ENCODE results near the gene ACAD11. TPM values are rescaled to one million over a fixed set of nuclear protein-coding genes. Genes with fewer than 3 reads are reported as not detected.
"Not testable (repeated sequence)": the region's sequence is repeated elsewhere in the genome, so short reads cannot be mapped to it uniquely, and the experiment has no call there.

Gene ACAD11
- total RNA-seq, 1 experiment from 2014 or later, result 20.3 TPM

- TF ChIP-seq, protein P1, sequence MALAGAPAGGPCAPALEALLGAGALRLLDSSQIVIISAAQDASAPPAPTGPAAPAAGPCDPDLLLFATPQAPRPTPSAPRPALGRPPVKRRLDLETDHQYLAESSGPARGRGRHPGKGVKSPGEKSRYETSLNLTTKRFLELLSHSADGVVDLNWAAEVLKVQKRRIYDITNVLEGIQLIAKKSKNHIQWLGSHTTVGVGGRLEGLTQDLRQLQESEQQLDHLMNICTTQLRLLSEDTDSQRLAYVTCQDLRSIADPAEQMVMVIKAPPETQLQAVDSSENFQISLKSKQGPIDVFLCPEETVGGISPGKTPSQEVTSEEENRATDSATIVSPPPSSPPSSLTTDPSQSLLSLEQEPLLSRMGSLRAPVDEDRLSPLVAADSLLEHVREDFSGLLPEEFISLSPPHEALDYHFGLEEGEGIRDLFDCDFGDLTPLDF (CRISPR knock-in tag; IDR thresholded peaks at IDR 0.05), result no peak
- TF ChIP-seq TEAD4 (CRISPR knock-in tag; IDR thresholded peaks at IDR 0.05) (no peak), ZNF396 (CRISPR knock-in tag; IDR thresholded peaks at IDR 0.05; ENCODE audit: borderline replicate concordance) (no peak), ZNF671 (CRISPR knock-in tag; IDR thresholded peaks at IDR 0.05) (no peak), EMX1 (CRISPR knock-in tag; IDR thresholded peaks at IDR 0.05) (no peak), NFE2L1 (CRISPR knock-in tag; IDR thresholded peaks at IDR 0.05) (no peak)
Measured at GRCh38 chr3:132616780-132617179, 42.8 kb downstream of the ACAD11 start (continued).

DNA sequence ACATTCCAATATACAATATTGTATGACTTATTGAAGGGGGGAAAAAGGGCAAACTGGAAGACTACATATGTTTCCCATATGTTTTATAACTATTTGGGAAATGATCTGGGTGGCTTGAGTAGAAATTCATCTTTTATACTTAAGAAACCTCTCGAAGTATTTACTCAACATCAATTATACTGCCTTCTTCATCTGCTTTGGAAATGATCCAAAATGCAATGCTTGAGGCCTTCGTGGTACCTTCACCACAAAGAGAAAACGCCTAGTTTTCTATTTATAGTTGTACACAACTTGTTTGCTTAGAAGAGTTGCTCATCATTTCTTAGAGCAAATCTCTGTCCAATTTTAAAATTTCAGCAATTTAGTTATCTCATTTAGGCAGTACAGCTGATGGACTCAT is 43.7 kb downstream of the ACAD11 start:
- CTCF ChIA-PET, result no interaction called here
- H3K27ac Mint-ChIP-seq, result no peak overlapping the region
- H3K4me1 Mint-ChIP-seq, result no peaks in the 10 kb centered on the region
- peaks cover 12% of the 10 kb centered on the region for H3K9me3 Mint-ChIP-seq
- no peak for TF ChIP-seq SMAD3 (CRISPR knock-in tag; IDR thresholded peaks at IDR 0.05; ENCODE audit: borderline replicate concordance)
- TF ChIP-seq ZBTB43 (CRISPR knock-in tag; IDR thresholded peaks at IDR 0.05), result no peak
- no peak for TF ChIP-seq JUN (CRISPR knock-in tag; IDR thresholded peaks at IDR 0.05)
- TF ChIP-seq, protein P2, sequence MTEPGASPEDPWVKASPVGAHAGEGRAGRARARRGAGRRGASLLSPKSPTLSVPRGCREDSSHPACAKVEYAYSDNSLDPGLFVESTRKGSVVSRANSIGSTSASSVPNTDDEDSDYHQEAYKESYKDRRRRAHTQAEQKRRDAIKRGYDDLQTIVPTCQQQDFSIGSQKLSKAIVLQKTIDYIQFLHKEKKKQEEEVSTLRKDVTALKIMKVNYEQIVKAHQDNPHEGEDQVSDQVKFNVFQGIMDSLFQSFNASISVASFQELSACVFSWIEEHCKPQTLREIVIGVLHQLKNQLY (CRISPR knock-in tag; IDR thresholded peaks at IDR 0.05), result no peak
- no peak for TF ChIP-seq NFE2L1 (CRISPR knock-in tag; IDR thresholded peaks at IDR 0.05)
- no peak for TF ChIP-seq GRHL2 (CRISPR knock-in tag; IDR thresholded peaks at IDR 0.05; ENCODE audit: insufficient replicate concordance, severe bottlenecking)
- TF ChIP-seq HMGXB4 (CRISPR knock-in tag; IDR thresholded peaks at IDR 0.05), result no peak
- no peak for DNase-seq (ENCODE audit: low spot score)
- no peaks in the 10 kb centered on the region for H3K27me3 Mint-ChIP-seq (ENCODE audit: low read depth)
- POLR2A ChIA-PET, result no interaction called here
- no peak overlapping the region for H3K4me3 Mint-ChIP-seq
- no peak for ATAC-seq
- peaks cover 19% of the 10 kb centered on the region for H3K36me3 Mint-ChIP-seq

GRCh38 chr3:132615301-132615700 is 44.3 kb downstream of the ACAD11 start:
- ATAC-seq, CTCF ChIA-PET, POLR2A ChIA-PET: not testable (repeated sequence)

GRCh38 chr3:132606620-132607019 is 53.0 kb downstream of the ACAD11 start:
- CTCF ChIA-PET; H3K27me3 Mint-ChIP-seq (ENCODE audit: low read depth); H3K4me3 Mint-ChIP-seq; POLR2A ChIA-PET: not testable (repeated sequence)
- peak overlapping the region; percentile 50; the same call in 1 of the 2 replicates for H3K27ac Mint-ChIP-seq
- peaks cover 18% of the 10 kb centered on the region for H3K4me1 Mint-ChIP-seq
- ATAC-seq, result peak; percentile 78
- H3K9me3 Mint-ChIP-seq, result peaks cover 12% of the 10 kb centered on the region
- peak; percentile 53 for DNase-seq (ENCODE audit: low spot score)
- peaks cover 21% of the 10 kb centered on the region for H3K36me3 Mint-ChIP-seq

More at GRCh38 chr3:132615301-132615700, 44.3 kb downstream of the ACAD11 start:
- H3K4me1 Mint-ChIP-seq; H3K27ac Mint-ChIP-seq; H3K4me3 Mint-ChIP-seq; DNase-seq (ENCODE audit: low spot score); H3K27me3 Mint-ChIP-seq (ENCODE audit: low read depth): not testable (repeated sequence)
- H3K9me3 Mint-ChIP-seq, result peaks cover 12% of the 10 kb centered on the region
- peaks cover 21% of the 10 kb centered on the region for H3K36me3 Mint-ChIP-seq

DNA sequence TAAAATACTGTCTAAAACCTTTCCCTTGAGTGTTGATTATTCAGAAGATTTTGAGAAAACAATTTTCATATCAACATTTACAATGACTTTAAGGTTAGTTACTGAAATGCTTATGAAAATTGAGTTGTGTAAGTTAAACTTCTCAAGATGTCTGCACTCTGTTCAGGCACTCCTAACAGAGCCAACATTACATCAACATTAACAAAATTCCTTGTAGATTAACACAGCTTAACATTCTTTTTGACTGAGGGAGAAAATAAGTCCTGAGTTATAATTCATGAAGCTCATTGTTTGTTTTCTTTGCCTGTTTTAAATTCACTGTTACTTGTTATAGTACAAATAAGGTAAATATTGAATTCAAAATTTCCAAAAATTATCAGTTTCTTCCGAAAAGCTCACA is 53.5 kb downstream of the ACAD11 start:
- ChIA-PET POLR2A (no interaction called here), CTCF (no interaction called here)
- Mint-ChIP-seq H3K4me1 (peaks cover 18% of the 10 kb centered on the region), H3K27me3 (ENCODE audit: low read depth) (no peaks in the 10 kb centered on the region), H3K4me3 (no peak overlapping the region), H3K36me3 (peaks cover 18% of the 10 kb centered on the region), H3K9me3 (peaks cover 12% of the 10 kb centered on the region), H3K27ac (peak overlapping the region; percentile 71)
- DNase-seq (ENCODE audit: low spot score), result no peak
- ATAC-seq, result no peak
- TF ChIP-seq, protein P3, sequence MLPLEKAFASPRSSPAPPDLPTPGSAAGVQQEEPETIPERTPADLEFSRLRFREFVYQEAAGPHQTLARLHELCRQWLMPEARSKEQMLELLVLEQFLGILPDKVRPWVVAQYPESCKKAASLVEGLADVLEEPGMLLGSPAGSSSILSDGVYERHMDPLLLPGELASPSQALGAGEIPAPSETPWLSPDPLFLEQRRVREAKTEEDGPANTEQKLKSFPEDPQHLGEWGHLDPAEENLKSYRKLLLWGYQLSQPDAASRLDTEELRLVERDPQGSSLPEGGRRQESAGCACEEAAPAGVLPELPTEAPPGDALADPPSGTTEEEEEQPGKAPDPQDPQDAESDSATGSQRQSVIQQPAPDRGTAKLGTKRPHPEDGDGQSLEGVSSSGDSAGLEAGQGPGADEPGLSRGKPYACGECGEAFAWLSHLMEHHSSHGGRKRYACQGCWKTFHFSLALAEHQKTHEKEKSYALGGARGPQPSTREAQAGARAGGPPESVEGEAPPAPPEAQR (CRISPR knock-in tag; IDR thresholded peaks at IDR 0.05), result no peak
- TF ChIP-seq, protein P4, sequence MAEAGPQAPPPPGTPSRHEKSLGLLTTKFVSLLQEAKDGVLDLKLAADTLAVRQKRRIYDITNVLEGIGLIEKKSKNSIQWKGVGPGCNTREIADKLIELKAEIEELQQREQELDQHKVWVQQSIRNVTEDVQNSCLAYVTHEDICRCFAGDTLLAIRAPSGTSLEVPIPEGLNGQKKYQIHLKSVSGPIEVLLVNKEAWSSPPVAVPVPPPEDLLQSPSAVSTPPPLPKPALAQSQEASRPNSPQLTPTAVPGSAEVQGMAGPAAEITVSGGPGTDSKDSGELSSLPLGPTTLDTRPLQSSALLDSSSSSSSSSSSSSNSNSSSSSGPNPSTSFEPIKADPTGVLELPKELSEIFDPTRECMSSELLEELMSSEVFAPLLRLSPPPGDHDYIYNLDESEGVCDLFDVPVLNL (CRISPR knock-in tag; IDR thresholded peaks at IDR 0.05; ENCODE audit: borderline replicate concordance, low read depth), result no peak
- TF ChIP-seq ZBTB43 (CRISPR knock-in tag; IDR thresholded peaks at IDR 0.05), result no peak
- TF ChIP-seq TEAD1 (CRISPR knock-in tag; IDR thresholded peaks at IDR 0.05), result no peak
- no peak for TF ChIP-seq RELA (CRISPR knock-in tag; IDR thresholded peaks at IDR 0.05; ENCODE audit: borderline replicate concordance)
- TF ChIP-seq HMGA2 (CRISPR knock-in tag; IDR thresholded peaks at IDR 0.05), result no peak
- no peak for TF ChIP-seq NR2C2 (CRISPR knock-in tag; IDR thresholded peaks at IDR 0.05)

All from WTC11 (cell line).